Measurements from ENCODE around the gene ANKRD24. TPM values are rescaled to one million over a fixed set of nuclear protein-coding genes. Genes with fewer than 3 reads are reported as not detected.

ANKRD24 gene
- total and polyA plus RNA-seq, 2 experiments from 2014 or later = 3.7 to 18.0 TPM

GRCh38 chr19:4215807-4216206 lies 33.3 kb downstream of the ANKRD24 start (continued):
- TF ChIP-seq ZNF462 (CRISPR knock-in tag; IDR thresholded peaks at IDR 0.05) (no peak), STAT1 (IDR thresholded peaks at IDR 0.05; ENCODE audit: unreplicated experiment) (no peak), NANOG (IDR thresholded peaks at IDR 0.05; ENCODE audit: borderline replicate concordance) (no peak), JUNB (IDR thresholded peaks at IDR 0.05; ENCODE audit: unreplicated experiment) (no peak), ZNF114 (CRISPR knock-in tag; IDR thresholded peaks at IDR 0.05) (no peak), POLR2AphosphoS5 (IDR thresholded peaks at IDR 0.05; ENCODE audit: low read depth) (no peak)

GRCh38 chr19:4216846-4217245 lies 34.4 kb downstream of the ANKRD24 start:
- H3K4me1 Mint-ChIP-seq = no peaks in the 10 kb centered on the region; the same call in 2 of the 3 replicates
- Histone ChIP-seq H3K4me2 (no peak overlapping the region), H3K9me2 (ENCODE audit: insufficient read depth) (no peaks in the 10 kb centered on the region), H3K27ac (ENCODE audit: low read depth) (no peak overlapping the region), H3K4me1 (ENCODE audit: insufficient read depth) (no peaks in the 10 kb centered on the region), H3K79me2 (replicated peaks; ENCODE audit: insufficient read depth) (no peaks in the 10 kb centered on the region), H3K27me3 (ENCODE audit: insufficient read depth) (no peaks in the 10 kb centered on the region), H2AFZ (no peak overlapping the region), H3K4me3 (no peak overlapping the region), H3F3A (replicated peaks; ENCODE audit: low read depth) (peaks cover 6% of the 10 kb centered on the region; the same call in 1 of the 2 replicates), H3K36me3 (ENCODE audit: insufficient read depth) (no peaks in the 10 kb centered on the region; the same call in 1 of the 2 replicates), H4K20me1 (replicated peaks; ENCODE audit: insufficient read depth) (no peaks in the 10 kb centered on the region)
- H3K36me3 Mint-ChIP-seq (ENCODE audit: low read depth) = peaks cover 18% of the 10 kb centered on the region
- no peak overlapping the region for H3K4me3 Mint-ChIP-seq
- H3K27ac Mint-ChIP-seq = no peak overlapping the region
- DNase-seq (ENCODE audit: low spot score) (no peak), ATAC-seq (no peak)
- H3K27me3 Mint-ChIP-seq (ENCODE audit: insufficient read depth, low read depth, poor library complexity) = peaks cover 20% of the 10 kb centered on the region
- H3K9me3 Mint-ChIP-seq = peaks cover 5% of the 10 kb centered on the region; the same call in 1 of the 3 replicates
- TF ChIP-seq STAT1 (IDR thresholded peaks at IDR 0.05; ENCODE audit: unreplicated experiment) (no peak), POLR2AphosphoS5 (IDR thresholded peaks at IDR 0.05; ENCODE audit: low read depth) (no peak), ZNF114 (CRISPR knock-in tag; IDR thresholded peaks at IDR 0.05) (no peak), CTCF (conservative IDR thresholded peaks at IDR 0.05; ENCODE audit: low read depth in 2 of 2) (no peak), EZH2phosphoT487 (IDR thresholded peaks at IDR 0.05; ENCODE audit: unreplicated experiment) (no peak), ZNF331 (CRISPR knock-in tag; IDR thresholded peaks at IDR 0.05; ENCODE audit: low read depth) (no peak)
